ENCODE data around the gene ZNF701.
A peak's percentile ranks its signal among the peaks of the same experiment; 100 is the strongest.
"Not testable (repeated sequence)": the region's sequence is repeated elsewhere in the genome, so short reads cannot be mapped to it uniquely, and the experiment has no call there.

ZNF701 gene

GRCh38 chr19:52554216-52554971 lies 15.7 kb upstream of the ZNF701 start:
- H3K4me3 ChIP-seq (ENCODE audit: control insufficient read depth, low read depth, low read length), result no peak overlapping the region
- no peak for TF ChIP-seq CTCF (IDR thresholded peaks at IDR 0.05; ENCODE audit: control insufficient read depth, insufficient read depth, low read depth, low read length, missing control alignments)
- DNase-seq (ENCODE audit: low read depth), result no peak

GRCh38 chr19:52557231-52557995 lies 12.7 kb upstream of the ZNF701 start:
- TF ChIP-seq CTCF (IDR thresholded peaks at IDR 0.05; ENCODE audit: control insufficient read depth, insufficient read depth, low read depth, low read length, missing control alignments), result no peak
- DNase-seq (ENCODE audit: low read depth), result no peak
- no peak overlapping the region for H3K4me3 ChIP-seq (ENCODE audit: control insufficient read depth, low read depth, low read length)

- not testable (repeated sequence) for H3K4me3 ChIP-seq (ENCODE audit: control insufficient read depth, low read depth, low read length); DNase-seq (ENCODE audit: low read depth)
Measured at GRCh38 chr19:52558732-52559445, 11.2 kb upstream of the ZNF701 start.

- not testable (repeated sequence) for H3K4me3 ChIP-seq (ENCODE audit: control insufficient read depth, low read depth, low read length); DNase-seq (ENCODE audit: low read depth)
Measured at GRCh38 chr19:52561611-52562010, 8.5 kb upstream of the ZNF701 start.

GRCh38 chr19:52566121-52566520 lies 4.0 kb upstream of the ZNF701 start:
- no peak overlapping the region for H3K4me3 ChIP-seq (ENCODE audit: control insufficient read depth, low read depth, low read length)
- no peak for TF ChIP-seq CTCF (IDR thresholded peaks at IDR 0.05; ENCODE audit: control insufficient read depth, insufficient read depth, low read depth, low read length, missing control alignments)
- DNase-seq (ENCODE audit: low read depth), result no peak

GRCh38 chr19:52566588-52566987 lies 3.5 kb upstream of the ZNF701 start:
- H3K4me3 ChIP-seq (ENCODE audit: control insufficient read depth, low read depth, low read length), result no peak overlapping the region
- TF ChIP-seq CTCF (IDR thresholded peaks at IDR 0.05; ENCODE audit: control insufficient read depth, insufficient read depth, low read depth, low read length, missing control alignments), result no peak
- no peak for DNase-seq (ENCODE audit: low read depth)

- H3K4me3 ChIP-seq (ENCODE audit: control insufficient read depth, low read depth, low read length), result no peak overlapping the region
- DNase-seq (ENCODE audit: low read depth), result no peak
- TF ChIP-seq CTCF (IDR thresholded peaks at IDR 0.05; ENCODE audit: control insufficient read depth, insufficient read depth, low read depth, low read length, missing control alignments), result no peak
Measured at GRCh38 chr19:52567921-52568320, 2.2 kb upstream of the ZNF701 start.

GRCh38 chr19:52569638-52569999 lies 468 bp upstream of the ZNF701 start:
- DNase-seq (ENCODE audit: low read depth), result not testable (repeated sequence)

More at GRCh38 chr19:52569638-52569999, 468 bp upstream of the ZNF701 start:
- peak overlapping the region; percentile 76 for H3K4me3 ChIP-seq (ENCODE audit: control insufficient read depth, low read depth, low read length)

Data from AG09309 (cell line).